HG03103 (cell line): ENCODE data around the gene ST6GALNAC3.
A peak's percentile ranks its signal among the peaks of the same experiment; 100 is the strongest.

ENCODE experiments used
- ATAC-seq: cut with Tn5 transposase; IDR thresholded peaks from one replicate; pipeline ENCODE4 v1.9.1; 2021; ENCODE audit warnings: low read depth; ENCODE audit not compliant: unreplicated experiment

Gene ST6GALNAC3

DNA sequence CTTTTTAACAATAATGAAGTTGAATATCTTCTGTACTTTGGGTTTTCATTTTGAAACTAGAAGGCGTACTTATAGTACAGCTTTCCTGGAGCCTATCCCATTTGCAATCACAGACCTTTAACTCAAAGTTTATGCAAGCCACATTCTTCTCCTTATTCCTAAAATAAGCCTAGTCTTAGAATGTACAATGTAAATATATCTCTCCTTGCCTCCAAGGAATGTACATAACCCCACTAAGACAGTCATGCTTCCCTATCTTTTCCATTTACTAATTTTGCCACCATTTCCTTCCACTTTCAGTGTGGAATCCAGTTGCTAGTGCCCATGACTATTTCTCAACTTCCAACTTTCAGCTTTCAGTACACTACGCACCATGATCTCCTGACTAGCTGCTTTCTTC is 327.6 kb downstream of the ST6GALNAC3 start:
- ATAC-seq: no peak

DNA sequence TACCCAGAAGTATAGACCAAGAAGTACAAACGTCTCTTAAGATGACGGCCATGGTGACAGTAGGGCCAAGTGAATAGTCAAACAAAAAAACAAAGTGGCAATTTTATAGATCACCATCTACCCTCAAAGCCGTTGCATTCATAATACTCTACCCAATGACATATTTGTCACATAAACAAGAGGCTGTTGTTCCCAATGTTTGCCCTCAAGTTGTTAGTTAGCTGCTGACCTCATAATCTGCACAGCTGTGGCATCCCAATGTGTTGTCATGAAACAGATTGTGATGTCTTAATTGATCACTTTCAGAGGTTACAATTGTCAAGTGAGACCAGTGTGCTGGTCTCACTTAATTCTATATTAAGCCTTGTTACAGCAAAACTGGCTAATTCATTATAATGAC is 333.8 kb downstream of the ST6GALNAC3 start:
- ATAC-seq: no peak

DNA sequence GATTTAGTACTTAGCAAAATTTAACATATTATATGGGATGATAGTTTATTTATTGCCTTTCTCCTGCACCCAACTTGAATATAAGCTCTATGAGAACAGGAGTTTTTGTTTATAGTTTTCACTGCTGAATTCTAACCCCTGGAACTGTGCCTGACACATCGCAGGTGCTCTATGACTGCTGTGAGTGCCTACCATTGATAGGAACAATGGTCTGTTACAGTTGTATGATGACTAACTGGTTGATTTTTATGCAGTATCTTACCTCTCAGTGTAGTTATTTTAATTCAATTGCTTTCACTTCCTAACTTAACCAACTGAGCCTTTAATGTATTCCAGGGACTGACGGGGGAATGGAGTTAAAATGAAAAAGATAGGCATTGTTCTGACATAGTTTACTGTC is 336.0 kb downstream of the ST6GALNAC3 start:
- no peak for ATAC-seq

DNA sequence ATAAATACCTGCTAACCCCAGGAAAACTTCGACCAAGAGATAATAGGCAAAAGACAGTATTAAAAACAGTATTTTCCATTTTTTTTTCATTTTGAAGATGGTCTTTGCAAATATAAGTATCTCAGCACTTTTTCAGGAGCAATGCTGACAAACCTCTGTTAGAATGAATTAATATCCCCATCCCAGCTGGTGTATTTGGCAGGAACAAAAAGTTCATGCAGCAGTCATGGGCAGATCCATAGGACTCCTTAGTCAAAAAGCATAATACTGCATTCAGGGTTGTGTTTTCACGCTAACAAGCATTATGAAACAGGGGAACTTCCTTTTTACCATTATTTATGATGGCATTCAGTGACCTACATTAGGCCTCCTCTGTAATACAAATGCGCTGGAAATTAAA is 344.0 kb downstream of the ST6GALNAC3 start:
- no peak for ATAC-seq

DNA sequence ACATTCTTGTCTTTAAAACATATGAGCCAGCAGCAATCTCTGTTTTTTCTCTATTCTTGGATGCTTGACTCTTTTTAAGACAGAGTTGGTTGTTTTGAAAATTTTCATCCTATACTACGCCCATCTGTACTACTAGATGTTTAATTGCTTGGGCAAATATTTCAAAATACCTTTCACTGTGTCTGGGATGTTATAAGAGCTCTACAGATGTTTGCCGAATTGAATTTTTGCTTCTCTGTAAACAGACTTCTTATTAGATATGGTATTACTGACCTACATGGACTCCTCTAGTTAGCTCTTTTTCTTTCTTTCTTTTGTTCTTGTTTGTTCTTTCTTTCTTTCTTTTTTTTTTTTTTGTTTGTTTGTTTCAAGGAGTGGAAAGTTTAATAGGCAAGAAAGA is 345.1 kb downstream of the ST6GALNAC3 start:
- no peak for ATAC-seq

DNA sequence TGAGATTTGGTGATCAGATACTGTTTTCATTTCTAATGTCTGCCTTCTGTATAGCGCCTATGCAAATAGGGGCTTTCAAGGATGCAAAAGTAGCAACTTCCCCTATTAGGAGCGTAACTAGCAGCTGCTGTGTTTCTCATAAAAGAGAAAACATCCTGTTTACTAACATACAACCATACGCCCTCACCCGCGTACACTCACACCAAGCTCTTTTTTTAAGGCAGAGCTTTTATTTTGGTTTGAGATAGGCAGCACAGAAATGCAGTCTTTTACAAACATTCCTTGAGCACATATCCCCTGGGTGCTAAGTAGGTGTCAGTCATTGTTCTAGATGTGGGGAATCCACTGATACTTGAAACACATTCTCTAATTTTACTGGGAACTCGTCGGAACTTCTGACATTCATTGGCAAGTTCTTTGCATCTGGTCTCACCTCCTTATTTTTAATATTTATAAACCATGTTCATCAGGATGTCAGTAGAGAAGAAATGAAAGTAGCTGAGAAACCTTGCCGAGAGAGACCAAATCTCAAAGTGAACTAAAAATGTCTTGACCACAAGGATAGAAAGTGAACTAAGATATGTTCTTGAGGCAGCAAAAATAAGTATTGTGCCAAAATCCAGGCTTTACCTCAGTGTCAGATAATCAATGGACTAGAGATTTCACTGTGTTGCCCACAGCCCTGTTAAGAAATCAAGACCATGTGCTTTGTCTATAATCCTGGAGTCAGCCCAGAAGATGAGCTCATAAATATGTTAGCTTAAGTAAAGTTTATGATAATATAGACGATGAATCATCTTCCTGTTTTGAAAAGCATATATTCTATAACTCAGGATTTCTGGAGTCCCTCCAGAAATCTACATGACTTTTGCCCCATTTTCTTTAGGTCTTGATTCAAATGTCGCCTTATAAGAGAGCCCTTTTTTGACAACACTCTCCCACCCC is 350.9 kb downstream of the ST6GALNAC3 start:
- peak; percentile 84 for ATAC-seq

DNA sequence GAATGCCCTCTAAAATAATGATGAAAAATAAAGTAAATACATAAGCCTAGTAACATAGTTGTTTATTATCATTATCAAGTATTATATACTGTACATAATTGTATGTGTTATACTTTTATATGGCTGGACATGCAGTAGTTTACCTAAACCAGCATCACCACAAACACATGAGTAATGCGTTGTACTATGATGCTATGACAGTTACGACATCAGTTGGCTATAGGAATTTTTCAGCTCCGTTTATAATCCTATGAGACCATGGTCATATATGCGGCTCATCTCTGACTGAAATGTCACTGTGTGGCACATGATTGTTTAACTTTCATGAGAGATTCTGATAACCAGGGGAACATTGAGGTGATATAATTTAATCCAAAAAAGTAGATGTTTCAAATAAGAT is 352.1 kb downstream of the ST6GALNAC3 start:
- ATAC-seq: no peak

DNA sequence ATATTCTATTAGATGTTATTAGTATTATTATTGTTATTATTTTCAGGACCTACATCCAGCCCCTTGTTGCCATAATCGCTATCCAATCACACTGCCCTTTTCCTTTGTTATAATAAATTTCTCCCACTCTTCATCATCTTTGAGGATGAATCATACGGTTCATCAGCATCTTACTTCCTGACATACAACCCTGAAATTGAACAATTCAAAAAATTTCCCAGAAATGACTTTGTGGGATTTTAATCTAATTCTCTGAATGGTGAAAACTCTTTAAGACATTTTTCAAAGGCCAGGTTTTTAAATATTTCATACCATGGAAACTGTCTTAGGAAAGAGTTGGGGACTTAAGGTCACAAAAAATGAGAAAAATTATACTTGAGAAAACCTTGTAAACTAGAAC is 353.5 kb downstream of the ST6GALNAC3 start:
- ATAC-seq: no peak

DNA sequence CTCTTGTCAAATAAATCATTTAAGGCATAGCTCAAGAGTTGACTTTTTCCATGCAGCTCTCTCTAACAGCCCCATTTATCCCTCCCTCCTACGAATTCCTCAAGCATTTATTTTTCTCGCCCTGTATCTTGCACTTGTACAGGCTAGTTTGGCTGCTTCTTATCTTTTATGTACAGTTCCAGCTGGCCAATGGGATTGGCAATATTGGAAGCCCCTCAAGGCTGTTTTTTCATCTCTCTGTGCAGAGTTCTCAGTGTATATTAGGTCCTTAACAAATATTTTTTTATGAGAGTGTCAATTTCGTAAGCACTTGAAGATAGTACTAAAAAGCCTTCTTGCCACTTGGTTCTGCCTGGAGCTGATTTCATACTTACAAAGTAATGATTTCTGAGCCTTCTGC is 356.0 kb downstream of the ST6GALNAC3 start:
- ATAC-seq: no peak

DNA sequence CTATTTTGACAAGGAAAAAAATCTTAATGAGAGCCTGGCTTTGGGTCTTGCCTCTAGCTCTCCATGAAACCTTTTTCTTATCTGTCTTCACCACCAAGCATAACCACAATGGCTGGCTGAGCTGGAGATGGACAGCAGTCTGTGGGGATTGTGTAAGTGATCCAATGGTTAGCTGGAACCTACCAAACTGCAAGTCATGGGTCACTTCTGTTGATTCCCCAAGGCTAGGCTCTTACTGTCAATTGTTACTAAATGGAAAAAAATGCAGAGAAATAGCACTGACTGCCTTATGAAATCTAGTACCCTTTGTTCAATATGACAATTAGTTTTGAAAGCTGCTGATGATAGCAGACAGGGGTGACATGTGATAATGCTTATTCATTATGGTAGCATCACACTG is 359.0 kb downstream of the ST6GALNAC3 start:
- ATAC-seq: no peak

DNA sequence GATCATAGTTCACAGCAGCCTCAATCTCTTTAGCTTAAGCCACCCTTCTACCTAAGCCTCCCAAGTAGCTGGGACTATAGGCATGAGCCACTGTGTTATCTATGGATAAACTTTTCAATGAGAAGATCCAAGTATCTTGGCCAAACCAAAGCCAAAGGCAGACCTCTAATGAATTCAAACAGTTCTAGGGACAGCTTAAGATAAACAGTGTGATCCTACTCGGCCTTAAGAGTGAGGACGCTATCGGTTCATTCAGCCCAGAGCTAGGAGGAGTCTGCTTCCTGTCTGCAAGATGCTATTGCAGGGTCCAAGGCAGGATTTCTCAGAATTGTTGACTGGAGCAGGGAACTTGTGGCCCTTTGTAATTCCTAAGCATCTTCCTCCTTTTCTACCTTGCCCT is 368.7 kb downstream of the ST6GALNAC3 start:
- ATAC-seq: no peak

DNA sequence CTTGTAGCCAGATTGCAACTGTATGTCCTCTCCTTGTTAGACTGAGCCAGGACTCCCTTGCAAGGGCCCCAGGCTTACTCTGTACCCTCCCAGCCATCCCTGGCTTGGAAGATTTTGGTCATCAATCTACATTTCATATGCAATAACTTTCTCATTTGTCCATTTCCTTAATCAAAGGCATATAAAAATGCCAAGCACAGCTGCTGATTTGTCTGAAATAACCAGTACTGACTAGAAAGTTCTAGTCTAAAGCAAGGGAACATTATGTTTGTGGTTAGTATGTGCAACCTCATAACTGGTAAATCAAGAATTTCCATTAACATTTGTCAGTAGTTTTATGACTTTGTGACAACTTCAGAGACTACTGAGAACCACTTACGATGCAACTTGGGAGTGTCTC is 370.2 kb downstream of the ST6GALNAC3 start:
- ATAC-seq: no peak

DNA sequence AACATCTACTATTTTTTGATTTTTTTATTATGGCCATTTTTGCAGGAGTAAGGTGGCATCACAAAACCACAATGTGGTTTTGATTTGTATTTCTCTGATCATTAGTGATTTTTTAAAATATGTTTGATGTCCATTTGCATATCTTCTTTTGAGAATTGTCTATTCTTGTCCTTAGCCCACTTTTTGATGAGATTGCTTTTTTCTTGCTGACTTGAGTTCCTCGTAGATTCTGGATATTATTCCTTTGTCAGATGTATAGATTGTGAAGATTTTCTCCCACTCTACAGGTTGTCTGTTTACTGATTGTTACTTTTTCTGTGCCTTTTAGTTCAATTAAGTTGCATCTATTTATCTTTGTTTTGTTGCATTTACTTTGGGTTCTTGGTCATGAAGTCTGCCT is 375.7 kb downstream of the ST6GALNAC3 start:
- no peak for ATAC-seq

DNA sequence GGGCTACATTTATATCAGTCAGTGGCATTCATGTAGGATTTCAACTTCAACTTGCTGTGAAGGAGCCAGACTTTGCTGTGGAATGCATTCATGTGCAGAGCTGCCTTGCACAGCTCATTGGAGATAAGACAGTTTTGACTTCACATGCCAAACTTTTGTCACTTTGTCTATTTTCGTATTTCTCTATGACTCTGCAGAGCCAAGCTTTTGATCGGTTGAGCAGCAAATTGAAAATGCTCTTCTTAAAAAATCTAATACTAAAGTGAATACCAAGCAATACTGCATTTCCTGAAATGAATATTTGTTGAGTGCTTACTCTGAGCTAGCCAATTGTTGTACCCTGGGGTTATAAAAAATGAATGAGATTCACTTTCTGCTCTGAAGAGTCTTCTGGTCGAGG is 388.7 kb downstream of the ST6GALNAC3 start:
- peak; percentile 57 for ATAC-seq

DNA sequence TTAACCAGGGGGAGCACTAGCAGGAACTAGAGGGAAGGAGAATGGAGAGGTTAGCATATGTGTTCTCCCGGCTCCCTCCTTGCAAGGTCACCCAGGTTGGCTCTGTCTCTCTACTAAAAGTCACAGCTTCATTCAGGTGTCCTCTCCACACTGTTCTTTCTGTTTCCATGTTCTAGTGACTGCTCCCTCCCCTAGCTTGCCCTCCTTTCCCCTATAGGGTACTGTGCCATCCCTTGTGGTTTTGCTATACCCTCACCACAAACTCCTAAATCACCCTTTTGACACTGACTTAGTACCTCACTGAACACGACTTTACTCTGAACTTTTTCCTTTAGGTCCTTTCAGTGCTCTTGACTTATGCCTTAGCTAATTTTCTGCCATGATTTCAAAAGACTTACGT is 389.3 kb downstream of the ST6GALNAC3 start:
- ATAC-seq: peak; percentile 25

DNA sequence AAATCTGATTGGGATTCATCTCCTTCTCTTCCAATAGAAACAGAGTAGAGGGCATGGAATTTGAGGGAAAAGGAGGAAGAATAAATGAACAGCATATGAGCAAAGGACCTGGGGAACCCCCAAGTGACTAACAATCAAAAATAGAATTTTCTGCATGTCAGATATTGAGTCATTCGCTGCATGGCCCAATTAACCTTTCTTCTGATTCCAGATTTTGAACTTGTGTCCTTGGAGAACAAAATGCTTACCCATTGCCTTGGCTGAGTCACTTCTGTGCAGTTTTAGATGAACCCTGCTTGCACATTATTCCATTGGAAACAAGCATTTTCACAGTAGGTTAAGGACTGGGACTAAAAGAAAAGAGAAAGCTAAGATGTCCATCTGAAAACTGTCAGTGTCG is 390.5 kb downstream of the ST6GALNAC3 start:
- ATAC-seq: no peak

DNA sequence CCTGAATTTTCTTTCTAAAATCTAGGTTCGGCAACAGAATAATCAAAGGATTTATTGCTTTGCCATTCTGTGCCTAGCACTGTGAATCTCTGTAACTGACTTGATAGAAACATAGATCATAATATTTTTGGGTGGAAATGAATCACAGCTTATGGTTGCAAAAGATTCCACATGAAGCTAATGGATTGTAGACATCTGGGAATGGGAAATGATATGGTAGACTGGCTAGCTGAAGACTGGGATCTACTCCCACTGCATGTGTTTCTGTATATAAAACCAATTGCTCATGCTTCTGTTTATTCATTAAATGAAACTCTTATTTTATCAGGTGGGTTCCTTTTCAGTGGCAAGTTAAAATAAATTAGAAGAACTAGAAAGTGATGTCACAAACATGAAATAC is 395.6 kb downstream of the ST6GALNAC3 start:
- no peak for ATAC-seq

DNA sequence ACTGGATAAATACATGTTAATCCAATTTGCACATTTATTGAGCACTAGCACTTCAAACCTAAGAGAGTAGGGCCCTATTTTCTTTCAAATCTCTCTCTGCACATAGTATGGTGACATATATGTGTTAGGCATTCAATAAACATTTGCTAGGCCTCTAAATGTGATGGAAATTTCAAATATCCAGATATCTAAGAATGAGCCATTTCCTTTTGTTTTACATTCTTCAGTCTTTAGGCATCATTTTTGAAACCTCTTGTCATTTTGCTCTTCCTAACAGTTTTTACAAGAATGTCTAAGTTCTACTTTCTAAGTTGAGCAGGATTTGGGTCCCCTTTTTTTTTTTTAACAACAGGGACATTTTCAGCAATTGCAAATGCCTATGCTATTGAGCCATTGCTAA is 397.0 kb downstream of the ST6GALNAC3 start:
- ATAC-seq: no peak

DNA sequence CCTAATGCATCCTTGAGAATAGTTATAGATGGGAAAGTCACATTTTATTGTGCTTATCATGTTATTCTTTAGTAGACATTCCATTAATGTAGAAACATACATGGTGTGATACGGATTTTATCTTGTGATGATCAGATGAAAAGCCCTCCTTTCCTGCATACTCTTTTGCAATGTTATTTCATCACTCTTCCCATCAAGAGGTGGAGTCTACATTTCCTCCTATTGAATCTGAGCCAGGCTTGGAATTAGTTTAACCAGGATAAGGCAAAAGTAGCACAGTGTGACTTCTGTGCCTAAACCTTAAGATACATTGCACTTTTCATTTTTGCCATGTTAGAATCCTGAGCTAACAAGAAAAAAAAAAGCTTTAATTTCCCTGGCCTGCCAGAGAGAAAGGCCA is 399.0 kb downstream of the ST6GALNAC3 start:
- ATAC-seq: no peak

DNA sequence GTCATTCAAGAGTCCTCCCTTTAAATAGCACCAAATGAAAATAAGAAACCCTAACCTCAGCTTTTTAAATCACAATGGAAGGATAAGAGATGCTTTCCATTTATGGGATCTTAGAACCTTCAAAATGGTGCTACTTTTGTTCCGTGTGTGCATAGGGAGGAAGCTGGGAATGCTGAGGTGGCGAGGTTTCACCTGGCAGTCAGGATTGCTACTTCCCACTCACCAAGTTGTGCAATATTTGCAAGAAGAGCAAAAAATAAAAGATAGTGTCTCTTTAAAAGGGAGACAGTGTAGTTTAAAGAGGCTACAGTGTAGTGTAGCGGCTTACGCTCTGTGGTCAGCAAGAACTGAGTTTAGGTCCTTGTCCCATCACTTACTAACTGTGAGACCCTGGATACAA is 400.4 kb downstream of the ST6GALNAC3 start:
- no peak for ATAC-seq

DNA sequence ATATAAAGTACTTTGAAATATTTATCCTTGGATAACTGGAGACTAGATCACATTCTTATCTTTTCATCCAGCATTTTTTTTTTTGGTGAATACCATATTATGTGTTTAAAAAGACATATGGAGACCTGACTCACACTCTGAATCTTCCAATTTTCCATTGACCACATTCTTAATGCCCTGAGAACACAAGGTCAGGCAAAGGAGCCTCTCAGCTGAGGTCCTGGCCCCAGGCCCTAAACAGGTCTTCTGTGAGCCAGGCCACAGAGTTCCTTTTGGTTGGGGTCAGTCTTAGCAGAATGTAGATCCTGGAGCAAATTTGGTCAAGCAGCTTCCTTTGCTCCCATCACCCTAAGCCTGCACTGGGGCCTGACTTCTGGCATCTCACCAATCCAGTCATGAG is 402.6 kb downstream of the ST6GALNAC3 start:
- no peak for ATAC-seq

DNA sequence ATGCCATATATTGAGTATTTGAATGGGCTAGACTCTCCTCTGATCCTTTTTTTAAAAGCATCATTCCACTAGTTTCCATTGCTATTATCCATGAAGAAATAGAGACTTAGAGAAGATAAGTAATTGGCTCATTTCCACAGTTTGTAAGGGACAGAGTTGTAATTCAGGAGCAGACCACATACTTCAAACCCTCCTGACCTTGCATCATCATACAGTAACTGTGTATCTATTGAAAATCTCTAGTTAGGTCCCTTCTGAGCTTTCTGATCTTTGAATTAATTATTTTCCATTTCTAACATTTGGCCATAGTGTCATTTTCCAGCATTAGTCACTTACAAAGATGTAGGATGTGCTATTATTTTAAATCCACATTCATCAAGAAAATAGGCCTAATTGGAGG is 406.3 kb downstream of the ST6GALNAC3 start:
- ATAC-seq: no peak

DNA sequence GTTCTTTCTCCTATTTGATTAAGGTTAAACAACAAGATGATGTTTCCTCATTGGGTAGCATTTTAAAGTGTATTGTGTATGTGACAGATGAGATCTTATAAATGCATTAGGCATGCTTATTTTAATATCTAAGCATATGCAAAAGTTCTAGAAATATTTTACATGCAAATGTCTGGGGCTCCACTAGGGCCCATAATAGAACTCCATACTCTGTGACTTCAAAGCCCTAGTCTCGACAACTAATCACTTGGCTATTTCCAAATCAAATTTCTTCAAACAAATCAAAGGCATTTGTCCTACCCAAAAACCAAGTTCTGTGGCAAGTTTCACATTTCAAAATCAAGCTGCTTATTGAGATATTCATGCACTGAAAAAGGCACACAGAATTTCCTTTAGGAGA is 407.1 kb downstream of the ST6GALNAC3 start:
- ATAC-seq: no peak
